PC-3 (cell line): ENCODE results near the gene BLCAP. TPM values are rescaled to one million over a fixed set of nuclear protein-coding genes. Genes with fewer than 3 reads are reported as not detected.

Experiments
- ATAC-seq: fragments of 200-7000 bp; cut with Tn5 transposase; 2 replicates; pipeline ENCODE4 v1.9.1; 2020; ENCODE audit warnings: mild to moderate bottlenecking, moderate library complexity
- BruUV-seq: library from RNA; stranded (reverse); fragments of 400-500 nt; replicated peaks from 2 replicates; lab custom pipeline; 2021; lab: Mats Ljungman, UMichigan
- CTCF ChIA-PET: fragments of 300-600 bp; sonication (Branson Sonifier 250); formaldehyde crosslinking; loops from one replicate; lab custom pipeline; 2022; ENCODE audit warnings: antibody characterized with exemption; lab: Charles Lee
- POLR2A ChIA-PET: fragments of 300-600 bp; sonication (Branson Sonifier 250); formaldehyde crosslinking; loops from one replicate; lab custom pipeline; 2022; ENCODE audit warnings: antibody characterized with exemption; ENCODE audit not compliant: unreplicated experiment; lab: Charles Lee
- DNase-seq: peaks from one replicate; pipeline ENCODE4 v3.0.0-alpha.2; 2015
- H2AFZ ChIP-seq: fragments of 300-600 bp; sonication (generic); 2 replicates; pipeline ENCODE4 v1.6.0; 2016; ENCODE audit warnings: antibody characterized with exemption, low read length
- H3F3A ChIP-seq: fragments of 300-600 bp; sonication (generic); one replicate; pipeline ENCODE4 v1.6.0; 2017; ENCODE audit warnings: antibody characterized with exemption, low read length, control low read depth, mild to moderate bottlenecking; ENCODE audit not compliant: unreplicated experiment
- H3K27ac ChIP-seq: fragments of 300-600 bp; sonication (generic); 2 replicates; pipeline ENCODE4 v1.5.1; 2016; ENCODE audit warnings: mild to moderate bottlenecking, low read length
- H3K27me3 ChIP-seq: fragments of 300-600 bp; sonication (generic); 2 replicates; pipeline ENCODE4 v1.6.1; 2016; ENCODE audit warnings: low read length, mixed read lengths
- H3K36me3 ChIP-seq: fragments of 300-600 bp; sonication (generic); 2 replicates; pipeline ENCODE4 v1.6.1; 2016; ENCODE audit warnings: low read depth, mixed run types, low read length, mixed read lengths
- H3K4me1 ChIP-seq: fragments of 300-600 bp; sonication (generic); 2 replicates; pipeline ENCODE4 v1.5.1; 2016; ENCODE audit warnings: low read length; ENCODE audit not compliant: insufficient read depth
- H3K4me2 ChIP-seq: fragments of 300-600 bp; sonication (generic); 2 replicates; pipeline ENCODE4 v1.6.0; 2016; ENCODE audit warnings: low read length
- H3K4me3 ChIP-seq: fragments of 300-600 bp; sonication (generic); 2 replicates; pipeline ENCODE4 v1.5.1; 2016; ENCODE audit warnings: mild to moderate bottlenecking, low read length, mixed read lengths
- H3K79me2 ChIP-seq: fragments of 300-600 bp; sonication (generic); 2 replicates; pipeline ENCODE4 v1.6.1; 2017; ENCODE audit warnings: low read length, mixed read lengths
- H3K9ac ChIP-seq: fragments of 300-600 bp; sonication (generic); 2 replicates; pipeline ENCODE4 v1.6.0; 2016; ENCODE audit warnings: mild to moderate bottlenecking, low read length
- H3K9me2 ChIP-seq: fragments of 300-600 bp; sonication (generic); replicated peaks from 2 replicates; pipeline ENCODE4 v1.6.1; 2016; ENCODE audit warnings: mixed run types, low read length, mixed read lengths
- H3K9me3 ChIP-seq: fragments of 300-600 bp; sonication (generic); 2 replicates; pipeline ENCODE4 v1.6.1; 2016; ENCODE audit warnings: low read length, mixed read lengths
- H4K20me1 ChIP-seq: fragments of 300-600 bp; sonication (generic); 2 replicates; pipeline ENCODE4 v1.6.1; 2016; ENCODE audit warnings: low read length, mixed read lengths
- EZH2 ChIP-seq: fragments of 300-600 bp; sonication (generic); IDR thresholded peaks from one replicate; pipeline ENCODE4 v1.6.1; 2017; ENCODE audit warnings: antibody characterized with exemption, mild to moderate bottlenecking, low read length; ENCODE audit not compliant: unreplicated experiment
- EZH2phosphoT487 ChIP-seq: fragments of 300-600 bp; sonication (generic); IDR thresholded peaks from 2 replicates; pipeline ENCODE4 v1.6.1; 2018; ENCODE audit warnings: mild to moderate bottlenecking, antibody characterized with exemption, low read length, borderline replicate concordance
- intact Hi-C: fragments of 100-400 bp; cut with micrococcal nuclease; formaldehyde crosslinking; loops from 2 replicates; pipeline ENCODE4 v1.9.0; 2023
- total RNA-seq: library from RNA; depleted of rRNA; stranded (reverse); fragments of >200 nt; gene quantifications from 2 replicates; pipeline ENCODE4 v1.2.3, GENCODE V29; 2014
- TF ChIP-seq, protein P1 (sequence below): fragments of 300-600 bp; sonication (generic); conservative IDR thresholded peaks from 2 replicates; pipeline ENCODE4 v1.5.1; 2017; ENCODE audit warnings: antibody characterized with exemption, low read depth, mild to moderate bottlenecking, low read length

Gene BLCAP
- total RNA-seq, 1 experiment from 2014 or later = 100 TPM

DNA sequence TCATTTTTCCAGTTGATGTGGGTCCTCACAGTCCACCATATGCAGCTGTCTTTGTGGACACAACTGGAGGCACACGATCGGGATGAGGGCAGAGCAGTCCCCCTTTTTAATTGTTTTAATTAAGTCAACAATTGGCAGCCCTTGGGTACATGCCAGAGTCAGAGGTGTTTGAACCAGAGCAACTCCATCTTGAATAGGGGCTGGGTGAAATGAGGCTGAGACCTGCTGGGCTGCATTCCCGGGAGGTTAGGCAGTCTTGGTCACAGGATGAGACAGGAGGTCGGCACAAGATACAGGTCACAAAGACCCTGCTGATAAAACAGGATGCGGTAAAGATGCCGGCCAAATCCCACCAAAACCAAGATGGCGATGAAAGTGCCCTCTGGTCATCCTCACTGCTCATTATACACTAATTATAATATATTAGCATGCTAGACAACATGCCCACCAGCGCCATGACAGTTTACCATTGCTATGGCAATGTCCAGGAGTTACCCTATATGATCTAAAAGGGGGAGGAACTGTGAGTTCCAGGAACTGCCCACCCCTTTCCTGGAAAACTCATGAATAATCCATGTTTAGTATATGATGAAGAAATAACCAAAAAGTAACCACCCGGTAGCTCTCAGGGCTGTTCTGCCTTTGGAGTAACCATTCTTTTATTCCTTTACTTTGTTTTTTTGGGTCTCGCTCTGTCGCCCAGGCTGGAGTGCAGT is 31.8 kb upstream of the BLCAP start:
- Histone ChIP-seq H3K79me2 (no peaks in the 10 kb centered on the region), H3K4me3 (no peak overlapping the region), H3K9ac (no peak overlapping the region), H3F3A (no peaks in the 10 kb centered on the region), H2AFZ (no peak overlapping the region), H3K27ac (no peak overlapping the region), H3K36me3 (no peaks in the 10 kb centered on the region), H4K20me1 (no peaks in the 10 kb centered on the region), H3K4me1 (0 out of 2 replicates have a peak, but pooled peaks cover 7% of the 10 kb centered on the region), H3K4me2 (no peak overlapping the region), H3K27me3 (no peaks in the 10 kb centered on the region), H3K9me3 (no peaks in the 10 kb centered on the region), H3K9me2 (no peaks in the 10 kb centered on the region)
- intact Hi-C loops = loop anchor here (10.0 kb wide), 1 partner anchor 495 kb away; no protein-coding TSS in a partner anchor
- POLR2A ChIA-PET = no interaction called here
- TF ChIP-seq, protein P1, sequence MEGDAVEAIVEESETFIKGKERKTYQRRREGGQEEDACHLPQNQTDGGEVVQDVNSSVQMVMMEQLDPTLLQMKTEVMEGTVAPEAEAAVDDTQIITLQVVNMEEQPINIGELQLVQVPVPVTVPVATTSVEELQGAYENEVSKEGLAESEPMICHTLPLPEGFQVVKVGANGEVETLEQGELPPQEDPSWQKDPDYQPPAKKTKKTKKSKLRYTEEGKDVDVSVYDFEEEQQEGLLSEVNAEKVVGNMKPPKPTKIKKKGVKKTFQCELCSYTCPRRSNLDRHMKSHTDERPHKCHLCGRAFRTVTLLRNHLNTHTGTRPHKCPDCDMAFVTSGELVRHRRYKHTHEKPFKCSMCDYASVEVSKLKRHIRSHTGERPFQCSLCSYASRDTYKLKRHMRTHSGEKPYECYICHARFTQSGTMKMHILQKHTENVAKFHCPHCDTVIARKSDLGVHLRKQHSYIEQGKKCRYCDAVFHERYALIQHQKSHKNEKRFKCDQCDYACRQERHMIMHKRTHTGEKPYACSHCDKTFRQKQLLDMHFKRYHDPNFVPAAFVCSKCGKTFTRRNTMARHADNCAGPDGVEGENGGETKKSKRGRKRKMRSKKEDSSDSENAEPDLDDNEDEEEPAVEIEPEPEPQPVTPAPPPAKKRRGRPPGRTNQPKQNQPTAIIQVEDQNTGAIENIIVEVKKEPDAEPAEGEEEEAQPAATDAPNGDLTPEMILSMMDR = no peak
- TF ChIP-seq EZH2phosphoT487 (no peak), EZH2 (no peak)
- no TSS peak for BruUV-seq
- no peak for DNase-seq
- ATAC-seq = no peak
- CTCF ChIA-PET = no interaction called here

DNA sequence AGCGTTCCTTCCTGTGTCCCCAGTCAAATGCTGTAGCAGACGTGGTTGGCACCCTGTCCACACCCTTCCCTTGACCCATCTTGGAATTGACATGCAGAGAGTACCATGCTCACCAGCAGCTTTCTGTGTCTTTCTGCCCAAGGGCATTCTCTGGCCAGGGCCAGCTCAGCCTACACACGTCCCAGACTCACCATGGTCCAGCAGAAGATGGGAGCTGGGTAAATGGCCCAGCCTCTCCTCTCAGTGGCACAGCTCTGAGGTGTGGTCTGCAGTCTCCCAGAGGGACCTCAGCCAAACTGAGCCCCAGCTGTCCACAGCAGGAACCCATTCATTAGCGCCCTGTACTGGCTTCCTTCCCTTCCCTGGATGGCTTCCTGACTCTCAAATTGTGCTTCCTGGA is 31.1 kb upstream of the BLCAP start:
- Histone ChIP-seq H3K27ac (no peak overlapping the region), H3K9me3 (no peaks in the 10 kb centered on the region), H3F3A (no peaks in the 10 kb centered on the region), H3K79me2 (no peaks in the 10 kb centered on the region), H3K9ac (no peak overlapping the region), H3K4me2 (no peak overlapping the region), H3K9me2 (no peaks in the 10 kb centered on the region), H4K20me1 (no peaks in the 10 kb centered on the region), H3K4me1 (0 out of 2 replicates have a peak, but pooled peaks cover 3% of the 10 kb centered on the region), H2AFZ (no peak overlapping the region), H3K27me3 (no peaks in the 10 kb centered on the region), H3K4me3 (no peak overlapping the region), H3K36me3 (no peaks in the 10 kb centered on the region)
- intact Hi-C loops = no loop called here
- no peak for DNase-seq
- BruUV-seq = no TSS peak
- CTCF ChIA-PET = no interaction called here
- POLR2A ChIA-PET = no interaction called here
- no peak for ATAC-seq
- TF ChIP-seq EZH2phosphoT487 = no peak
- no peak for TF ChIP-seq EZH2
- TF ChIP-seq, protein P1 = no peak

DNA sequence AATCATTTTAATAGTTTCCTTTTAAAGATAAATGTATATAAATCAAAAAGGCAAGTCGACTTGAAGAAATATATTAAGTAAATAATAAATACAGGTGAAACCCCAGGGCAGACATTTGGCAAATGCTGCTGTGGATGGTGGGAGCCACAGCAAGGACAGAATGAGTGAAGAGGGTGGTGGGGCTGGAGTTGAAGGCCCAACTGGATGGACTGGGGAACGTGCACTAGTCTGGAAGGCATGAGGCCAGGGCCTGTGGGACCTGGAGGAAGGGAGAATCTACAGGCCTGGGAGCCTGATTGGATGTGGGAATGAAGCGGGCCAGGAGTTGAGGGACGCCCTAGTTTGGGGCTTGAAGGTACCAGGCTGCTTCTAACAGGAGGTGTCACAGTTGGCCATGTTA is 30.6 kb upstream of the BLCAP start:
- Histone ChIP-seq H3K27me3 (no peaks in the 10 kb centered on the region), H3K4me3 (no peak overlapping the region), H3K79me2 (no peaks in the 10 kb centered on the region), H3K4me2 (no peak overlapping the region), H3K9me3 (no peaks in the 10 kb centered on the region), H2AFZ (no peak overlapping the region), H3K9ac (no peak overlapping the region), H3F3A (no peaks in the 10 kb centered on the region), H4K20me1 (no peaks in the 10 kb centered on the region), H3K36me3 (no peaks in the 10 kb centered on the region), H3K4me1 (0 out of 2 replicates have a peak, but pooled peaks cover 3% of the 10 kb centered on the region), H3K9me2 (no peaks in the 10 kb centered on the region), H3K27ac (no peak overlapping the region)
- intact Hi-C loops = no loop called here
- CTCF ChIA-PET = no interaction called here
- POLR2A ChIA-PET = no interaction called here
- no peak for DNase-seq
- ATAC-seq = no peak
- no TSS peak for BruUV-seq
- TF ChIP-seq EZH2 (no peak), EZH2phosphoT487 (no peak)
- TF ChIP-seq, protein P1 = no peak
